Measurements from ENCODE around the gene NKX3-2. TPM values are rescaled to one million over a fixed set of nuclear protein-coding genes. Genes with fewer than 3 reads are reported as not detected.
A peak's percentile ranks its signal among the peaks of the same experiment; 100 is the strongest.

Gene NKX3-2
- total RNA-seq, 4 donors from 2014 or later: 0.54 to 1.3 TPM; not detected in 2

GRCh38 chr4:13537011-13537831 is 7.1 kb downstream of the NKX3-2 start:
- H3K9me3 ChIP-seq: peaks cover 0 to 9% (median 0%) of the 10 kb centered on the region in 4 donors
- no peak overlapping the region for H3K4me3 ChIP-seq
- no peak for DNase-seq
- no peak overlapping the region for H3K27ac ChIP-seq
- peaks cover 0 to 7% (median 3%) of the 10 kb centered on the region in 4 donors for H3K4me1 ChIP-seq
- no peaks in the 10 kb centered on the region for H3K36me3 ChIP-seq
- H3K27me3 ChIP-seq: peaks cover 0 to 40% of the 10 kb centered on the region in 2 donors
- TF ChIP-seq, protein P1, sequence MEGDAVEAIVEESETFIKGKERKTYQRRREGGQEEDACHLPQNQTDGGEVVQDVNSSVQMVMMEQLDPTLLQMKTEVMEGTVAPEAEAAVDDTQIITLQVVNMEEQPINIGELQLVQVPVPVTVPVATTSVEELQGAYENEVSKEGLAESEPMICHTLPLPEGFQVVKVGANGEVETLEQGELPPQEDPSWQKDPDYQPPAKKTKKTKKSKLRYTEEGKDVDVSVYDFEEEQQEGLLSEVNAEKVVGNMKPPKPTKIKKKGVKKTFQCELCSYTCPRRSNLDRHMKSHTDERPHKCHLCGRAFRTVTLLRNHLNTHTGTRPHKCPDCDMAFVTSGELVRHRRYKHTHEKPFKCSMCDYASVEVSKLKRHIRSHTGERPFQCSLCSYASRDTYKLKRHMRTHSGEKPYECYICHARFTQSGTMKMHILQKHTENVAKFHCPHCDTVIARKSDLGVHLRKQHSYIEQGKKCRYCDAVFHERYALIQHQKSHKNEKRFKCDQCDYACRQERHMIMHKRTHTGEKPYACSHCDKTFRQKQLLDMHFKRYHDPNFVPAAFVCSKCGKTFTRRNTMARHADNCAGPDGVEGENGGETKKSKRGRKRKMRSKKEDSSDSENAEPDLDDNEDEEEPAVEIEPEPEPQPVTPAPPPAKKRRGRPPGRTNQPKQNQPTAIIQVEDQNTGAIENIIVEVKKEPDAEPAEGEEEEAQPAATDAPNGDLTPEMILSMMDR (IDR thresholded peaks at IDR 0.05): no peak
- TF ChIP-seq POLR2A (IDR thresholded peaks at IDR 0.05): no peak

- no peak for DNase-seq
- H3K4me1 ChIP-seq: peaks cover 0 to under 1% (median under 1%) of the 10 kb centered on the region in 4 donors
- H3K27ac ChIP-seq: no peak overlapping the region
- H3K27me3 ChIP-seq: peaks cover 0 to 38% of the 10 kb centered on the region in 2 donors
- H3K36me3 ChIP-seq: no peaks in the 10 kb centered on the region
- TF ChIP-seq, protein P1 (IDR thresholded peaks at IDR 0.05): no peak
- TF ChIP-seq POLR2A (IDR thresholded peaks at IDR 0.05): no peak
- H3K9me3 ChIP-seq: peaks cover 0 to 9% (median 0%) of the 10 kb centered on the region in 4 donors
- H3K4me3 ChIP-seq: no peak overlapping the region
Observed at GRCh38 chr4:13536607-13537006, 7.7 kb downstream of the NKX3-2 start.

DNA sequence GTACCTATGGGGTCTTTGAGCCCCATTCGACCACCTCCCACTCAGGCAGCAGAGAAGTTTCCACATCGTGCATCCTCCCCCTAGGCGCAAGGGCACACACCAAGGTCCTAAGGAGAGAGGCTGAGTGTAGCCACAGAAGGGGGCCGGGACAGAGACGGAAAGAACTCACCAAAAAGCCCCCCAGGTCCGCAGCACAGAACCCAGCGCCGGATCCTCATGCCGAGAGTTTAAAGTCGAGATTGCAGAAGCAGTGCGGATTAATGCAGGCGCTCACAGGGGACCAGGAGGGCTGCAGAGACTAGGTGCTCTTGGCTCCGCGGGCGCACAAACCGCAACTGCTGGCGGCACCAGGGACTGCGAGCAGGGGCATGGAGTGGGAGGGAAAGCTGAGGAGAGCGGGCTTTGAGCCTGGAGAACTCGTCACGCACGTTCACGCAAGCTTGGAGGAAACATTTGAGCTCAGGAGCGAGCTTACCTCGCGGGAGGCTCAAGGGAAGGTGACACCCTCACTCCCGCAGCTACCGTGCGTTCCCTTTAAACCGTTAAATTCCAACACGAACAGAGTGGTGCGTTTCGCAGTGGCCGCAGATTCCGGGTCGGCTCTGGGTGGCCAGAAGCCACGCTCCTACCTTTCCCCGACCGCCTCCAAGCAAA is 8.5 kb downstream of the NKX3-2 start:
- no peak overlapping the region for H3K4me3 ChIP-seq
- H3K4me1 ChIP-seq: no peaks in the 10 kb centered on the region
- peak in 1 of 3 donors; percentile 19 for DNase-seq
- H3K9me3 ChIP-seq: peaks cover 0 to 9% (median 0%) of the 10 kb centered on the region in 4 donors
- H3K27ac ChIP-seq: no peak overlapping the region
- no peaks in the 10 kb centered on the region for H3K36me3 ChIP-seq
- peaks cover 0 to 40% of the 10 kb centered on the region in 2 donors for H3K27me3 ChIP-seq
- TF ChIP-seq, protein P1 (IDR thresholded peaks at IDR 0.05): no peak
- no peak for TF ChIP-seq POLR2A (IDR thresholded peaks at IDR 0.05)

GRCh38 chr4:13535118-13535517 is 9.2 kb downstream of the NKX3-2 start:
- Histone ChIP-seq H3K36me3 (no peaks in the 10 kb centered on the region), H3K4me1 (no peaks in the 10 kb centered on the region), H3K9me3 (peaks cover 0 to 9% (median 0%) of the 10 kb centered on the region in 4 donors), H3K27ac (no peak overlapping the region), H3K4me3 (no peak overlapping the region), H3K27me3 (peaks cover 0 to 40% of the 10 kb centered on the region in 2 donors)
- TF ChIP-seq, protein P1 (IDR thresholded peaks at IDR 0.05): no peak
- TF ChIP-seq POLR2A (IDR thresholded peaks at IDR 0.05): no peak
- DNase-seq: no peak

- Histone ChIP-seq H3K4me1 (no peaks in the 10 kb centered on the region), H3K27me3 (peaks cover 0 to 35% of the 10 kb centered on the region in 2 donors), H3K4me3 (no peak overlapping the region), H3K9me3 (peaks cover 0 to 9% (median 0%) of the 10 kb centered on the region in 4 donors), H3K36me3 (no peaks in the 10 kb centered on the region), H3K27ac (no peak overlapping the region)
- no peak for DNase-seq
- no peak for TF ChIP-seq POLR2A (IDR thresholded peaks at IDR 0.05)
- TF ChIP-seq, protein P1 (IDR thresholded peaks at IDR 0.05): no peak
Observed at GRCh38 chr4:13534344-13535063, 9.8 kb downstream of the NKX3-2 start.
